Gastrocnemius medialis (tissue), 4 donors: Measurements from ENCODE around the gene YIF1A.

ENCODE experiments used
- POLR2A ChIP-seq, 2 donors: fragments of 450-650 bp; IDR thresholded peaks; one replicate each; pipeline ENCODE4 v1.6.1; 2017; ENCODE audit warnings: antibody characterized with exemption in 2 of 2, mild to moderate bottlenecking in 2 of 2, moderate library complexity in 2 of 2
- TF ChIP-seq, protein P1 (sequence below), 5 experiments: fragments of 450-650 bp in 3 of 5; fragments of 200-600 bp in 2 of 5; sonication (generic) in 2 of 5; IDR thresholded peaks in 4 of 5; conservative IDR thresholded peaks in 1 of 5; 1 replicate in 4 of 5; 2 replicates in 1 of 5; pipeline ENCODE4 v1.5.1; 2016 to 2019; ENCODE audit warnings: antibody characterized with exemption in 5 of 5, mild to moderate bottlenecking in 3 of 5, moderate library complexity in 3 of 5

GRCh38 chr11:66337103-66337899 is 48.4 kb upstream of the YIF1A start:
- TF ChIP-seq, protein P1, sequence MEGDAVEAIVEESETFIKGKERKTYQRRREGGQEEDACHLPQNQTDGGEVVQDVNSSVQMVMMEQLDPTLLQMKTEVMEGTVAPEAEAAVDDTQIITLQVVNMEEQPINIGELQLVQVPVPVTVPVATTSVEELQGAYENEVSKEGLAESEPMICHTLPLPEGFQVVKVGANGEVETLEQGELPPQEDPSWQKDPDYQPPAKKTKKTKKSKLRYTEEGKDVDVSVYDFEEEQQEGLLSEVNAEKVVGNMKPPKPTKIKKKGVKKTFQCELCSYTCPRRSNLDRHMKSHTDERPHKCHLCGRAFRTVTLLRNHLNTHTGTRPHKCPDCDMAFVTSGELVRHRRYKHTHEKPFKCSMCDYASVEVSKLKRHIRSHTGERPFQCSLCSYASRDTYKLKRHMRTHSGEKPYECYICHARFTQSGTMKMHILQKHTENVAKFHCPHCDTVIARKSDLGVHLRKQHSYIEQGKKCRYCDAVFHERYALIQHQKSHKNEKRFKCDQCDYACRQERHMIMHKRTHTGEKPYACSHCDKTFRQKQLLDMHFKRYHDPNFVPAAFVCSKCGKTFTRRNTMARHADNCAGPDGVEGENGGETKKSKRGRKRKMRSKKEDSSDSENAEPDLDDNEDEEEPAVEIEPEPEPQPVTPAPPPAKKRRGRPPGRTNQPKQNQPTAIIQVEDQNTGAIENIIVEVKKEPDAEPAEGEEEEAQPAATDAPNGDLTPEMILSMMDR (IDR thresholded peaks at IDR 0.05 in 4 of 5, conservative IDR thresholded peaks at IDR 0.05 in 1 of 5) = no peak
- TF ChIP-seq POLR2A (IDR thresholded peaks at IDR 0.05) = no peak
